HepG2 (cell line): ENCODE data around the gene SPATA13. TPM values are rescaled to one million over a fixed set of nuclear protein-coding genes. Genes with fewer than 3 reads are reported as not detected.
A peak's percentile ranks its signal among the peaks of the same experiment; 100 is the strongest.

ENCODE experiments used
- GZF1 ChIP-seq: sonication (generic); formaldehyde crosslinking; IDR thresholded peaks from 2 replicates; pipeline ENCODE4 v1.5.1; 2020; ENCODE audit warnings: mild to moderate bottlenecking, missing genetic modification reagents
- HMGA1 ChIP-seq: sonication (generic); formaldehyde crosslinking; conservative IDR thresholded peaks from 2 replicates; pipeline ENCODE4 v1.4.0; 2020; ENCODE audit warnings: missing genetic modification reagents
- HOXA3 ChIP-seq: sonication (generic); formaldehyde crosslinking; IDR thresholded peaks from 2 replicates; pipeline ENCODE4 v1.5.0; 2020; ENCODE audit warnings: missing genetic modification reagents
- NR1H2 ChIP-seq: sonication (generic); formaldehyde crosslinking; IDR thresholded peaks from 2 replicates; pipeline ENCODE4 v1.8.1; 2022; ENCODE audit warnings: low read depth, missing genetic modification reagents, borderline replicate concordance
- ONECUT2 ChIP-seq: sonication (generic); formaldehyde crosslinking; IDR thresholded peaks from 2 replicates; pipeline ENCODE4 v1.4.0; 2020; ENCODE audit warnings: missing genetic modification reagents
- RBM22 ChIP-seq: fragments of 200-400 bp; formaldehyde crosslinking; optimal IDR thresholded peaks from 2 replicates; pipeline ENCODE3; 2017; ENCODE audit warnings: mild to moderate bottlenecking, low read length, moderate library complexity
- YY1 ChIP-seq: IDR thresholded peaks from 2 replicates; pipeline ENCODE4 v1.6.1; 2011; ENCODE audit warnings: low read length, low read depth, moderate library complexity, mild to moderate bottlenecking; ENCODE audit not compliant: insufficient read depth, insufficient replicate concordance
- ZFP62 ChIP-seq: sonication (generic); formaldehyde crosslinking; IDR thresholded peaks from 2 replicates; pipeline ENCODE4 v1.4.0; 2020; ENCODE audit warnings: missing genetic modification reagents
- ZMYM4 ChIP-seq: sonication (generic); formaldehyde crosslinking; IDR thresholded peaks from 2 replicates; pipeline ENCODE4 v1.8.1; 2023; ENCODE audit warnings: mild to moderate bottlenecking, missing genetic modification reagents
- ZNF160 ChIP-seq: sonication (generic); formaldehyde crosslinking; IDR thresholded peaks from 2 replicates; pipeline ENCODE4 v1.8.0; 2022; ENCODE audit warnings: mild to moderate bottlenecking, inconsistent platforms, missing genetic modification reagents
- ZNF263 ChIP-seq: sonication (generic); formaldehyde crosslinking; IDR thresholded peaks from 2 replicates; pipeline ENCODE4 v1.4.0; 2020; ENCODE audit warnings: missing genetic modification reagents
- ZNF451 ChIP-seq: sonication (generic); formaldehyde crosslinking; IDR thresholded peaks from 2 replicates; pipeline ENCODE4 v1.5.0; 2020; ENCODE audit warnings: mild to moderate bottlenecking, missing genetic modification reagents
- ZNF781 ChIP-seq: sonication (generic); formaldehyde crosslinking; IDR thresholded peaks from 2 replicates; pipeline ENCODE4 v1.5.1; 2020; ENCODE audit warnings: borderline replicate concordance, mild to moderate bottlenecking, missing genetic modification reagents; ENCODE audit errors: not compliant biosample characterization
- polyA plus RNA-seq, 8 experiments: library from polyadenylated mRNA; depleted of rRNA in 3 of 8; stranded (reverse) in 7 of 8; unstranded in 1 of 8; fragments of >200 nt; fragmentation: Illumina TruSeq in 4 of 8; extraction: Trizol in 4 of 8; gene quantifications; 2 replicates each; pipeline versions ENCODE4 v1.2.1 to v1.2.3, GENCODE V29; 2011 to 2016; ENCODE audit warnings: low read depth in 4 of 8, missing spikeins in 1 of 8, mixed read lengths in 1 of 8; ENCODE audit not compliant: insufficient read depth in 1 of 8
- total RNA-seq, 5 experiments: library from RNA; depleted of rRNA; stranded (reverse); fragments of >200 nt; fragmentation: Illumina TruSeq; extraction: Trizol; gene quantifications; 2 replicates each; pipeline ENCODE4 v1.2.3, GENCODE V29; 2016; ENCODE audit warnings: low read depth in 1 of 5
- TF ChIP-seq, protein P1 (sequence below): sonication (generic); formaldehyde crosslinking; IDR thresholded peaks from 2 replicates; pipeline ENCODE4 v1.9.0; 2022; ENCODE audit warnings: missing genetic modification reagents, mild to moderate bottlenecking, borderline replicate concordance
- TF ChIP-seq, protein P2 (sequence below): sonication (generic); formaldehyde crosslinking; IDR thresholded peaks from 2 replicates; pipeline ENCODE4 v1.4.0; 2020; ENCODE audit warnings: missing genetic modification reagents
- TF ChIP-seq, protein P3 (sequence below): sonication (generic); formaldehyde crosslinking; IDR thresholded peaks from 2 replicates; pipeline ENCODE4 v1.9.0; 2022; ENCODE audit warnings: low read depth, missing genetic modification reagents
- TF ChIP-seq, protein P4 (sequence below): sonication (generic); formaldehyde crosslinking; IDR thresholded peaks from 2 replicates; pipeline ENCODE4 v1.4.0; 2020; ENCODE audit warnings: low read depth, missing genetic modification reagents
- TF ChIP-seq, protein P5 (sequence below): sonication (generic); formaldehyde crosslinking; IDR thresholded peaks from 2 replicates; pipeline ENCODE4 v1.8.1; 2023; ENCODE audit warnings: mild to moderate bottlenecking, moderate library complexity, missing genetic modification reagents

Gene SPATA13
- total and polyA plus RNA-seq, 2 of the 13 experiments (the other 11 are each of a cell fraction or from before 2014, with no cell fraction given): 11.3 to 14.2 TPM

DNA sequence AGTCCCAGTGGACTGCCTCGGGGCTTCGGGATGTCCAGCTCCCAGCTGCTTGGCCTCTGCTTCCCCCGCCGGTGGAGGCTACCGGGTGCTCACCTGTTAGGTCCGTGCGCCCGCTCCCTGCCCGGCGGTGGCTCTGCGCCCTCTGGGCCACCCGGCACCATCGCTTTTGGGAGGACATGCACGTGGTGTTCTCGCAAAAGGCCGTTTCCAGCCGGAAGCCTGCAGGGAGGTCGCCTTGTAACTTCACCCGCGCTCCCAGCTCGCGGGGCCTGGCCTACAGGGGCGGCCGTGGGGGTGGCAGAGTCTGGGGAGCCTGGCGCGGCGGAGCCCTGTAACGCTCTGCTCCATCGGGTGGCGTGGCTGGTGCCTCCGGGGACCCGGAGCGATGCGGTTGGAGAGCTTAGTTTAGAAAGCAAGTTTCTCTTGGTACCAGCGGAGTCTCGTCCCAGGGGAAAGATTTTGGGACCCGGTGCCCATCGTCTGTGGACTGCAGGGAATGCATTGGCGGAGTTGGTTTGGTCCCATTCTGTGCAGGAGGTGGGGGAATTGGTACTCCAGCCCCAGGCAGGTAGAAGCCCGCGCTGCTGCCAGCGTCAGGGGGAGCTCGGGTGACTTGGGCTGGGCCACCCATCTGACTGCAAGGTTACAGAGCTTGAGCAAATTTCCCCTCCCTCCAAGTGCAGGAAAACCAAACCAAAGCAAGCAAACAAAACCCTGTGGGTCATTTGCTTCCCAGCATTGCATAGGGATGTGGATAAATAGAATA lies 673 bp downstream of the SPATA13 start (continued):
- TF ChIP-seq YY1: no peak
- TF ChIP-seq ZNF451 (CRISPR knock-in tag): 0 out of 2 replicates have a peak, but pooled peaks have one; percentile 37
- peak; percentile 41; the same call in 1 of the 2 replicates for TF ChIP-seq ZNF160 (CRISPR knock-in tag)
- no peak for TF ChIP-seq ZFP62 (CRISPR knock-in tag)
- TF ChIP-seq, protein P1, sequence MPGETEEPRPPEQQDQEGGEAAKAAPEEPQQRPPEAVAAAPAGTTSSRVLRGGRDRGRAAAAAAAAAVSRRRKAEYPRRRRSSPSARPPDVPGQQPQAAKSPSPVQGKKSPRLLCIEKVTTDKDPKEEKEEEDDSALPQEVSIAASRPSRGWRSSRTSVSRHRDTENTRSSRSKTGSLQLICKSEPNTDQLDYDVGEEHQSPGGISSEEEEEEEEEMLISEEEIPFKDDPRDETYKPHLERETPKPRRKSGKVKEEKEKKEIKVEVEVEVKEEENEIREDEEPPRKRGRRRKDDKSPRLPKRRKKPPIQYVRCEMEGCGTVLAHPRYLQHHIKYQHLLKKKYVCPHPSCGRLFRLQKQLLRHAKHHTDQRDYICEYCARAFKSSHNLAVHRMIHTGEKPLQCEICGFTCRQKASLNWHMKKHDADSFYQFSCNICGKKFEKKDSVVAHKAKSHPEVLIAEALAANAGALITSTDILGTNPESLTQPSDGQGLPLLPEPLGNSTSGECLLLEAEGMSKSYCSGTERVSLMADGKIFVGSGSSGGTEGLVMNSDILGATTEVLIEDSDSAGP (CRISPR knock-in tag): peak; percentile 43; the same call in 1 of the 2 replicates
- TF ChIP-seq NR1H2 (CRISPR knock-in tag): no peak
- TF ChIP-seq, protein P2, sequence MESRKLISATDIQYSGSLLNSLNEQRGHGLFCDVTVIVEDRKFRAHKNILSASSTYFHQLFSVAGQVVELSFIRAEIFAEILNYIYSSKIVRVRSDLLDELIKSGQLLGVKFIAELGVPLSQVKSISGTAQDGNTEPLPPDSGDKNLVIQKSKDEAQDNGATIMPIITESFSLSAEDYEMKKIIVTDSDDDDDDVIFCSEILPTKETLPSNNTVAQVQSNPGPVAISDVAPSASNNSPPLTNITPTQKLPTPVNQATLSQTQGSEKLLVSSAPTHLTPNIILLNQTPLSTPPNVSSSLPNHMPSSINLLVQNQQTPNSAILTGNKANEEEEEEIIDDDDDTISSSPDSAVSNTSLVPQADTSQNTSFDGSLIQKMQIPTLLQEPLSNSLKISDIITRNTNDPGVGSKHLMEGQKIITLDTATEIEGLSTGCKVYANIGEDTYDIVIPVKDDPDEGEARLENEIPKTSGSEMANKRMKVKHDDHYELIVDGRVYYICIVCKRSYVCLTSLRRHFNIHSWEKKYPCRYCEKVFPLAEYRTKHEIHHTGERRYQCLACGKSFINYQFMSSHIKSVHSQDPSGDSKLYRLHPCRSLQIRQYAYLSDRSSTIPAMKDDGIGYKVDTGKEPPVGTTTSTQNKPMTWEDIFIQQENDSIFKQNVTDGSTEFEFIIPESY: no peak
- TF ChIP-seq HOXA3 (CRISPR knock-in tag): peak; percentile 5; the same call in 1 of the 2 replicates
- TF ChIP-seq ZNF781 (CRISPR knock-in tag): no peak
- TF ChIP-seq, protein P3, sequence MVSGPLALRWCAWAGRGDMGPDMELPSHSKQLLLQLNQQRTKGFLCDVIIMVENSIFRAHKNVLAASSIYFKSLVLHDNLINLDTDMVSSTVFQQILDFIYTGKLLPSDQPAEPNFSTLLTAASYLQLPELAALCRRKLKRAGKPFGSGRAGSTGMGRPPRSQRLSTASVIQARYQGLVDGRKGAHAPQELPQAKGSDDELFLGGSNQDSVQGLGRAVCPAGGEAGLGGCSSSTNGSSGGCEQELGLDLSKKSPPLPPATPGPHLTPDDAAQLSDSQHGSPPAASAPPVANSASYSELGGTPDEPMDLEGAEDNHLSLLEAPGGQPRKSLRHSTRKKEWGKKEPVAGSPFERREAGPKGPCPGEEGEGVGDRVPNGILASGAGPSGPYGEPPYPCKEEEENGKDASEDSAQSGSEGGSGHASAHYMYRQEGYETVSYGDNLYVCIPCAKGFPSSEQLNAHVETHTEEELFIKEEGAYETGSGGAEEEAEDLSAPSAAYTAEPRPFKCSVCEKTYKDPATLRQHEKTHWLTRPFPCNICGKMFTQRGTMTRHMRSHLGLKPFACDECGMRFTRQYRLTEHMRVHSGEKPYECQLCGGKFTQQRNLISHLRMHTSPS (CRISPR knock-in tag): no peak
- no peak for TF ChIP-seq RBM22
- peak; percentile 39 for TF ChIP-seq ZNF263
- TF ChIP-seq, protein P4, sequence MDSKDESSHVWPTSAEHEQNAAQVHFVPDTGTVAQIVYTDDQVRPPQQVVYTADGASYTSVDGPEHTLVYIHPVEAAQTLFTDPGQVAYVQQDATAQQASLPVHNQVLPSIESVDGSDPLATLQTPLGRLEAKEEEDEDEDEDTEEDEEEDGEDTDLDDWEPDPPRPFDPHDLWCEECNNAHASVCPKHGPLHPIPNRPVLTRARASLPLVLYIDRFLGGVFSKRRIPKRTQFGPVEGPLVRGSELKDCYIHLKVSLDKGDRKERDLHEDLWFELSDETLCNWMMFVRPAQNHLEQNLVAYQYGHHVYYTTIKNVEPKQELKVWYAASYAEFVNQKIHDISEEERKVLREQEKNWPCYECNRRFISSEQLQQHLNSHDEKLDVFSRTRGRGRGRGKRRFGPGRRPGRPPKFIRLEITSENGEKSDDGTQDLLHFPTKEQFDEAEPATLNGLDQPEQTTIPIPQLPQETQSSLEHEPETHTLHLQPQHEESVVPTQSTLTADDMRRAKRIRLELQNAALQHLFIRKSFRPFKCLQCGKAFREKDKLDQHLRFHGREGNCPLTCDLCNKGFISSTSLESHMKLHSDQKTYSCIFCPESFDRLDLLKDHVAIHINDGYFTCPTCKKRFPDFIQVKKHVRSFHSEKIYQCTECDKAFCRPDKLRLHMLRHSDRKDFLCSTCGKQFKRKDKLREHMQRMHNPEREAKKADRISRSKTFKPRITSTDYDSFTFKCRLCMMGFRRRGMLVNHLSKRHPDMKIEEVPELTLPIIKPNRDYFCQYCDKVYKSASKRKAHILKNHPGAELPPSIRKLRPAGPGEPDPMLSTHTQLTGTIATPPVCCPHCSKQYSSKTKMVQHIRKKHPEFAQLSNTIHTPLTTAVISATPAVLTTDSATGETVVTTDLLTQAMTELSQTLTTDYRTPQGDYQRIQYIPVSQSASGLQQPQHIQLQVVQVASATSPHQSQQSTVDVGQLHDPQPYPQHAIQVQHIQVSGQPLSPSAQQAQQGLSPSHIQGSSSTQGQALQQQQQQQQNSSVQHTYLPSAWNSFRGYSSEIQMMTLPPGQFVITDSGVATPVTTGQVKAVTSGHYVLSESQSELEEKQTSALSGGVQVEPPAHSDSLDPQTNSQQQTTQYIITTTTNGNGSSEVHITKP (CRISPR knock-in tag): 0 out of 2 replicates have a peak, but pooled peaks have one; percentile 34
- TF ChIP-seq GZF1: no peak
- no peak for TF ChIP-seq ONECUT2
- TF ChIP-seq, protein P5, sequence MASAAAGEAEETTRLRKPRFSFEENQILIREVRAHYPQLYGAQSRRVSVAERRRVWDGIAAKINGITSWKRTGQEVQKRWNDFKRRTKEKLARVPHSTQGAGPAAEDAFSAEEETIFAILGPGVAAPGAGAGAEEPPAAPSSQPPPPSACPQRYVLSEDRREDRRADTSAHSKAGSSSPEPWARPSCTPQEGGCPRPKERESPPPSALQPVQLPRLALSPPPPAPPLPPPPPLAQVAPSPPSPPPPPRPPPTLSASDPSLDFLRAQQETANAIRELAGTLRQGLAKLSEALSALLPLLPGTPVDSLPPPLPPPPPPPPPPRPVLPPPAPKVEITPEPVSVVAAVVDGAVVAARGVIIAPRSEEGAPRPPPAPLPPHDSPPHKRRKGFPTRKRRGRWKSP (CRISPR knock-in tag): no peak
- no peak for TF ChIP-seq ZMYM4
- TF ChIP-seq HMGA1 (CRISPR knock-in tag): no peak
